Measurements from ENCODE around the gene RGP1. TPM values are rescaled to one million over a fixed set of nuclear protein-coding genes. Genes with fewer than 3 reads are reported as not detected.

Gene RGP1
- total RNA-seq, 1 donor from 2014 or later: 11.8 TPM

DNA sequence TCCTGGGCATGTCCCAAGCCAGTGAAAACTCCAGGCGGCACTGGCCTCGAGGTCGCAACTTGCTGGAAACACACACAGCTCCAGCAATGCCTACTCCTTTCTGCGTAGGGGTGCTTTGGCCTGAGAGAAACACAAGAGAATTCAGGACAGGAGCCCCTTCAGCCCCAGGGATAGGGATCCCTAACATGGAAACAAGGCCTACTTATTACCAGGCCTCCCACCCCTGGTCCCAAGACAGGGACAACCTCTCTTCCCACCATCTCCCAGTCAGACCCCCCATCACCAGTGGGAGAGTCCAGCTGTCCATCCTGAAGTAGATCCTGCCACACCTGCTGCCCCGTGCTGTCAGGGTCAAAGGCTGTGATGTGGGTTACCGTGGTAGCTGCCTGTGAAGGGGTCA is 8.8 kb upstream of the RGP1 start:
- DNase-seq (ENCODE audit: low read depth) (no peak), FAIRE-seq (peak; percentile 18)
- TF ChIP-seq, protein P1, sequence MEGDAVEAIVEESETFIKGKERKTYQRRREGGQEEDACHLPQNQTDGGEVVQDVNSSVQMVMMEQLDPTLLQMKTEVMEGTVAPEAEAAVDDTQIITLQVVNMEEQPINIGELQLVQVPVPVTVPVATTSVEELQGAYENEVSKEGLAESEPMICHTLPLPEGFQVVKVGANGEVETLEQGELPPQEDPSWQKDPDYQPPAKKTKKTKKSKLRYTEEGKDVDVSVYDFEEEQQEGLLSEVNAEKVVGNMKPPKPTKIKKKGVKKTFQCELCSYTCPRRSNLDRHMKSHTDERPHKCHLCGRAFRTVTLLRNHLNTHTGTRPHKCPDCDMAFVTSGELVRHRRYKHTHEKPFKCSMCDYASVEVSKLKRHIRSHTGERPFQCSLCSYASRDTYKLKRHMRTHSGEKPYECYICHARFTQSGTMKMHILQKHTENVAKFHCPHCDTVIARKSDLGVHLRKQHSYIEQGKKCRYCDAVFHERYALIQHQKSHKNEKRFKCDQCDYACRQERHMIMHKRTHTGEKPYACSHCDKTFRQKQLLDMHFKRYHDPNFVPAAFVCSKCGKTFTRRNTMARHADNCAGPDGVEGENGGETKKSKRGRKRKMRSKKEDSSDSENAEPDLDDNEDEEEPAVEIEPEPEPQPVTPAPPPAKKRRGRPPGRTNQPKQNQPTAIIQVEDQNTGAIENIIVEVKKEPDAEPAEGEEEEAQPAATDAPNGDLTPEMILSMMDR (IDR thresholded peaks at IDR 0.05; ENCODE audit: insufficient read depth, low read length, severe bottlenecking): no peak
- Histone ChIP-seq H3K36me3 (ENCODE audit: control insufficient read depth, insufficient read depth, low read length) (peaks cover 50% of the 10 kb centered on the region), H3K4me3 (ENCODE audit: low read depth, low read length) (no peak overlapping the region), H3K27me3 (ENCODE audit: control insufficient read depth, insufficient read depth, low read length) (no peaks in the 10 kb centered on the region)

DNA sequence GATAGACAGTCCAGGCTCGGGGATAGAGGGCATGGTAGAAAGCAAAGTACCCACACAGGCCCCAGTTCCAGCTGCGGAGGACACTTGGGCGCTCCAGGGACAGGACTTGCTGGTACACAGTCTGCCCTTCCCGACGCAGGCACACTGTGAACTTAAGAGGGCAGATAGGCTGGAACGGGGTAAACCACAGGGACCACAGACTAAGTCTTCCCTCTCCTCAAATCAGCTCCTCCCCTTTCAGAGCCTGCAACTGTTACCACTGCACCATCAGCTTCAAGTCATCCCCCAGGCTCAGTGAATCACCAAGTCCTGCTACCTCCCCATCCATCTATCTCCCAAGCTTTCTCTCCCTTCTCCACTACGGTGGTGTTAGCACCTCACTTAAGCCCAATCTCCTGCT is 7.3 kb upstream of the RGP1 start:
- TF ChIP-seq, protein P1 (IDR thresholded peaks at IDR 0.05; ENCODE audit: insufficient read depth, low read length, severe bottlenecking): no peak
- no peak for DNase-seq (ENCODE audit: low read depth)
- peak; percentile 62 for FAIRE-seq
- Histone ChIP-seq H3K27me3 (ENCODE audit: control insufficient read depth, insufficient read depth, low read length) (no peaks in the 10 kb centered on the region), H3K4me3 (ENCODE audit: low read depth, low read length) (no peak overlapping the region), H3K36me3 (ENCODE audit: control insufficient read depth, insufficient read depth, low read length) (peaks cover 43% of the 10 kb centered on the region)

DNA sequence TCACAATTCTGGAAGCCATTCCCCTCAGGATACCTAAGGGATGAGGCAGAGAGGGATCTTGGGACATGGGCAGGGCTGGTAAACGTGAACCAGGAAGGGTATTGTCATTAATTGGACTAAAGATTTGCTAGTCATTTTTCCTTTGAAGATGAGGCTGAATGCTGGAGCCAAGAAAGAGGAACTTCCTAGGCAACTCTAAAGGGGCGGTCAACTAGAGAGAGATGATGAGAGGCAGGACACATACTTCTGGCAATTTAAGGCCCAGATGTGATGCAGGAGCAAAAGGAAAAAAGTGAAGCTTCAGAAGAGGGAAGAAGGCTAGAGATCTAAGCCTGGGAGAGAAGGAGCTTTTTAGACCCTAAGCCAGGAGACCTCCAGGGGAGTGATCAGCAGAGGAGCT is 5.6 kb upstream of the RGP1 start:
- Histone ChIP-seq H3K27me3 (ENCODE audit: control insufficient read depth, insufficient read depth, low read length) (no peaks in the 10 kb centered on the region), H3K4me3 (ENCODE audit: low read depth, low read length) (no peak overlapping the region), H3K36me3 (ENCODE audit: control insufficient read depth, insufficient read depth, low read length) (peaks cover 30% of the 10 kb centered on the region)
- DNase-seq (ENCODE audit: low read depth) (no peak), FAIRE-seq (no peak)
- TF ChIP-seq, protein P1 (IDR thresholded peaks at IDR 0.05; ENCODE audit: insufficient read depth, low read length, severe bottlenecking): no peak

DNA sequence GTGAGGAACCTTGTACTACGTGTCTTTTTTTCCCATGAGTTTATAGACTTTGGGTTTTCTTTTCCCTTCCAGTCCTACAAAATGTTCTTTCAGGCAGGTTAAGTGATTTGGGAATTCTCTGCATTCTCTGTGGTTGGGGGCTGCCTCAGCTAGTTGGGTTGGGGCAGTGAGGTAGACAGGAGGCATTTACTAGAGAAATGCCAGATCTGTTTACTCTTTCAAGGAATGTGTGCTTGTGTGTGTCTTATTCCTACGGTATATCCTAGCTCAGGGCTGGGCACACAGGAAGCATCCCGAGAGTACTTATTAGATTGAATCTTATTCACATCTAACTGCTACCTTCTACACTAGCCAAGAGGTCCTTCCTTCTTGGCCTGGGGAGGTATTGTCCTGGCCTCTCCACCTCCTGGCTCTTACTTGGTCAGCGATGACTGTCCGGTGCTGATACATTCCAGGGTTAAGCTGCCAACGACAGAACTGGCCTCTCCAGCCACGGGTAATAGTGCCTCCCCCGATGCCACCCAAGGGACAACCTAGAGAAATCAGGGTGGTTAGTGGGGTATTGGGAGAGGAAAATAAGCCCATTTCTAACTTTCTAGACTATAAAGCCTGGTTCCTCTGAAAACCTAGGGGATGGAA is 5.1 kb upstream of the RGP1 start:
- TF ChIP-seq, protein P1 (IDR thresholded peaks at IDR 0.05; ENCODE audit: insufficient read depth, low read length, severe bottlenecking): no peak
- DNase-seq (ENCODE audit: low read depth): no peak
- peaks cover 27% of the 10 kb centered on the region for H3K36me3 ChIP-seq (ENCODE audit: control insufficient read depth, insufficient read depth, low read length)
- no peaks in the 10 kb centered on the region for H3K27me3 ChIP-seq (ENCODE audit: control insufficient read depth, insufficient read depth, low read length)
- H3K4me3 ChIP-seq (ENCODE audit: low read depth, low read length): no peak overlapping the region
- no peak for FAIRE-seq

DNA sequence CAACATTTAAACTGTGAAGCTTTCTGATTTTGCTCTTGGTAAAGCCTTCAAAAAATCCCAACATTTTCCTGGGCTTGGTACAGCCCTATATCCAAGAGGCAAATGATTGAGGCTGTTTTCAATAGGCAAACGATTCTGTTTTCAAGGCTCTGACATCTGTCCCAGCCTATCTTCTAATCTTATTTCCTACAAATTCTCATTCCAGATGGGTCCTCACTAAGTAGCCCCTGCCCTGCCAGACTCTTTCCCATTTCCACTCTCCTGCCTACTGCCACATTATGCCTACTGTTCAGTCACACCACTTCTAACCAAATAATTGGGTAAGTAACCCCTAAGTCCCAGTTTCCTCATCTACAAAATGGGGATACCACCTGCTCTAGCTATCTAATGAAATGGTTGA is 3.5 kb upstream of the RGP1 start:
- Histone ChIP-seq H3K4me3 (ENCODE audit: low read depth, low read length) (no peak overlapping the region), H3K27me3 (ENCODE audit: control insufficient read depth, insufficient read depth, low read length) (no peaks in the 10 kb centered on the region), H3K36me3 (ENCODE audit: control insufficient read depth, insufficient read depth, low read length) (peaks cover 15% of the 10 kb centered on the region)
- TF ChIP-seq, protein P1 (IDR thresholded peaks at IDR 0.05; ENCODE audit: insufficient read depth, low read length, severe bottlenecking): no peak
- FAIRE-seq: no peak
- no peak for DNase-seq (ENCODE audit: low read depth)

DNA sequence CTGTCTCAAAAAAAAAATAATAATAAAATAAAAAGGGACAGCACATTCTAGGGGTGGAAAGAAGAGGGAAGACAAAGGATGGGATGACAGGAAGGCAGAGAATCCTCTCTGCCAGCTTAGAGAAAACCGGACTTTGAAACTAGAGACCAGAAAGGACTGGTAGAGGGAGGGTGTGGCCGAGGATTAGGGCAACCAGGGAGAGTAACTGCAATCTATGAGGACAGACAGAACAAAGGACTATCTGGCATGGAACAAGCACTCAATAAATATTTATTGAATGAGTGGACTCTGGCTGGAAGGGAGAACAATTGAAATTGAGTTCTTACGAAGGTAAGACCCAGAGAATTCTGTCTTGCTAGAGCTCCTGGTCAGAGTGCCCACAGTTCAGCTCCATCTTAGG is 2.5 kb upstream of the RGP1 start:
- Histone ChIP-seq H3K4me3 (ENCODE audit: low read depth, low read length) (peak overlapping the region; percentile 73), H3K36me3 (ENCODE audit: control insufficient read depth, insufficient read depth, low read length) (peaks cover 18% of the 10 kb centered on the region), H3K27me3 (ENCODE audit: control insufficient read depth, insufficient read depth, low read length) (no peaks in the 10 kb centered on the region)
- TF ChIP-seq, protein P1 (IDR thresholded peaks at IDR 0.05; ENCODE audit: insufficient read depth, low read length, severe bottlenecking): no peak
- FAIRE-seq: no peak
- DNase-seq (ENCODE audit: low read depth): peak; percentile 25

Data from bronchial epithelial cell (primary cell).